Thoracic aorta (tissue), 2 donors: Measurements from ENCODE around the gene PRPF6. TPM values are rescaled to one million over a fixed set of nuclear protein-coding genes. Genes with fewer than 3 reads are reported as not detected.

ENCODE experiments used
- ATAC-seq: fragments of 150-250 bp; one replicate; pipeline ENCODE4 v1.8.0; 2017; ENCODE audit warnings: low read depth; ENCODE audit not compliant: insufficient number of reproducible peaks, low FRiP score
- DNase-seq: peaks from one replicate; pipeline ENCODE4 v3.0.0-alpha.2; 2020; ENCODE audit warnings: low spot score
- H3K27ac ChIP-seq, 2 donors: fragments of 200-600 bp; sonication (generic); 1 replicate in 1 of 2; 2 replicates in 1 of 2; pipeline ENCODE4 v1.5.1; 2016; ENCODE audit warnings: mild to moderate bottlenecking in 2 of 2, moderate library complexity in 2 of 2
- H3K27me3 ChIP-seq: fragments of 200-600 bp; sonication (generic); replicated peaks from 2 replicates; pipeline ENCODE4 v1.6.0; 2016; ENCODE audit warnings: mild to moderate bottlenecking; ENCODE audit not compliant: insufficient read depth
- H3K36me3 ChIP-seq: fragments of 200-600 bp; sonication (generic); one replicate; pipeline ENCODE4 v1.5.1; 2016
- H3K4me1 ChIP-seq, 2 donors: fragments of 200-600 bp; sonication (generic); 1 replicate in 1 of 2; 2 replicates in 1 of 2; pipeline versions ENCODE4 v1.5.1 to v1.6.0; 2016; ENCODE audit warnings: low read depth in 2 of 2, mild to moderate bottlenecking in 1 of 2; ENCODE audit not compliant: control insufficient read depth in 1 of 2
- H3K4me3 ChIP-seq: fragments of 200-600 bp; sonication (generic); 2 replicates; pipeline ENCODE4 v1.5.1; 2016; ENCODE audit warnings: mild to moderate bottlenecking
- H3K9me3 ChIP-seq: fragments of 200-600 bp; sonication (generic); 2 replicates; pipeline ENCODE4 v1.5.1; 2016
- CTCF ChIP-seq: fragments of 200-600 bp; sonication (generic); IDR thresholded peaks from one replicate; pipeline ENCODE4 v1.5.1; 2019; ENCODE audit warnings: antibody characterized with exemption
- total RNA-seq, 2 donors: library from RNA; depleted of rRNA; stranded (reverse); fragments of >200 nt; gene quantifications; one replicate each; pipeline versions ENCODE4 v1.1.0 to v1.2.3, GENCODE V29; 2016

The PRPF6 gene
- total RNA-seq, 2 donors from 2014 or later: 51.9 to 52.9 TPM

- Histone ChIP-seq H3K36me3 (peaks cover 43% of the 10 kb centered on the region), H3K27me3 (no peaks in the 10 kb centered on the region), H3K27ac (no peak overlapping the region), H3K9me3 (no peaks in the 10 kb centered on the region), H3K4me1 (peaks cover 0 to 2% of the 10 kb centered on the region in 2 donors), H3K4me3 (no peak overlapping the region)
- TF ChIP-seq CTCF: no peak
- ATAC-seq: no peak
- no peak for DNase-seq
Measured at GRCh38 chr20:64032706-64033624, 52.0 kb downstream of the PRPF6 start.

GRCh38 chr20:64033981-64034493 lies 53.1 kb downstream of the PRPF6 start:
- DNase-seq (no peak), ATAC-seq (no peak)
- no peak overlapping the region for H3K4me3 ChIP-seq
- no peaks in the 10 kb centered on the region for H3K27me3 ChIP-seq
- H3K36me3 ChIP-seq: peaks cover 32% of the 10 kb centered on the region
- TF ChIP-seq CTCF: no peak
- peaks cover 9% of the 10 kb centered on the region in 2 donors for H3K4me1 ChIP-seq
- H3K9me3 ChIP-seq: no peaks in the 10 kb centered on the region
- H3K27ac ChIP-seq: no peak overlapping the region

GRCh38 chr20:64035066-64035932 lies 54.4 kb downstream of the PRPF6 start:
- Histone ChIP-seq H3K27ac (no peak overlapping the region), H3K4me3 (no peak overlapping the region), H3K9me3 (no peaks in the 10 kb centered on the region), H3K27me3 (no peaks in the 10 kb centered on the region), H3K36me3 (peaks cover 20% of the 10 kb centered on the region), H3K4me1 (peaks cover 9 to 11% of the 10 kb centered on the region in 2 donors)
- ATAC-seq (no peak), DNase-seq (no peak)
- no peak for TF ChIP-seq CTCF

- no peaks in the 10 kb centered on the region for H3K9me3 ChIP-seq
- no peak within 1 kb of the TSS for H3K27ac ChIP-seq
- no peak for DNase-seq
- no peak for ATAC-seq
- H3K4me3 ChIP-seq: no peak within 1 kb of the TSS
- peaks cover 13% of the 10 kb centered on the region for H3K36me3 ChIP-seq
- H3K27me3 ChIP-seq: no peaks in the 10 kb centered on the region
- peaks cover 9 to 11% of the 10 kb centered on the region in 2 donors for H3K4me1 ChIP-seq
- TF ChIP-seq CTCF: no peak
Measured at GRCh38 chr20:64035933-64036345, 55.0 kb downstream of the PRPF6 start, which contains the start of gene C20orf204. TSS of gene C20orf204 (plus strand) at chr20:64036182. CDS start at chr20:64036324, 142 bp downstream.
